ENCODE data around the gene KCNG1. TPM values are rescaled to one million over a fixed set of nuclear protein-coding genes. Genes with fewer than 3 reads are reported as not detected.

KCNG1 gene
- total and polyA plus RNA-seq, 2 of the 13 experiments (the other 11 are each of a cell fraction or from before 2014, with no cell fraction given): not detected

- TF ChIP-seq HNF1A (IDR thresholded peaks at IDR 0.05; ENCODE audit: low read depth): no peak
- TF ChIP-seq HNF1A (CRISPR knock-in tag; IDR thresholded peaks at IDR 0.05; ENCODE audit: borderline replicate concordance): peak; percentile 33; the same call in 1 of the 2 replicates
- TF ChIP-seq ZNF549 (CRISPR knock-in tag; IDR thresholded peaks at IDR 0.05): no peak
- TF ChIP-seq ZNF180 (CRISPR knock-in tag; IDR thresholded peaks at IDR 0.05; ENCODE audit: borderline replicate concordance, low read depth): 0 out of 2 replicates have a peak, but pooled peaks have one; percentile 37
- no peak for TF ChIP-seq ZNF546 (CRISPR knock-in tag; conservative IDR thresholded peaks at IDR 0.05)
- no peak for TF ChIP-seq SOX6 (IDR thresholded peaks at IDR 0.05)
- no peak for TF ChIP-seq SOX6 (CRISPR knock-in tag; IDR thresholded peaks at IDR 0.05)
- 0 out of 2 replicates have a peak, but pooled peaks have one; percentile 13 for TF ChIP-seq EEA1 (CRISPR knock-in tag; IDR thresholded peaks at IDR 0.05; ENCODE audit: borderline replicate concordance)
- no peak for TF ChIP-seq ZNF251 (CRISPR knock-in tag; IDR thresholded peaks at IDR 0.05)
- no peak for TF ChIP-seq ZNF841 (CRISPR knock-in tag; IDR thresholded peaks at IDR 0.05; ENCODE audit: borderline replicate concordance)
- TF ChIP-seq ETV6 (CRISPR knock-in tag; conservative IDR thresholded peaks at IDR 0.05): peak; percentile 86
- peak; percentile 39 for TF ChIP-seq RNF2 (conservative IDR thresholded peaks at IDR 0.05; ENCODE audit: low read depth)
- TF ChIP-seq ZNF766 (CRISPR knock-in tag; IDR thresholded peaks at IDR 0.05; ENCODE audit: borderline replicate concordance): peak; percentile 83; the same call in 1 of the 2 replicates
- TF ChIP-seq SP140L (CRISPR knock-in tag; IDR thresholded peaks at IDR 0.05; ENCODE audit: borderline replicate concordance): peak; percentile 60; the same call in 1 of the 2 replicates
- peak; percentile 93; the same call in 1 of the 2 replicates for TF ChIP-seq ATF7 (IDR thresholded peaks at IDR 0.05)
- TF ChIP-seq ATF7 (CRISPR knock-in tag; IDR thresholded peaks at IDR 0.05): no peak
- 0 out of 2 replicates have a peak, but pooled peaks have one; percentile 41 for TF ChIP-seq POGK (CRISPR knock-in tag; conservative IDR thresholded peaks at IDR 0.05)
- TF ChIP-seq MNT (IDR thresholded peaks at IDR 0.05): no peak
- TF ChIP-seq TEAD2 (CRISPR knock-in tag; IDR thresholded peaks at IDR 0.05): no peak
- TF ChIP-seq AGO1 (IDR thresholded peaks at IDR 0.05; ENCODE audit: low read depth, low read length, poor library complexity, severe bottlenecking): peak; percentile 25
- peak; percentile 66 for TF ChIP-seq MED8 (CRISPR knock-in tag; IDR thresholded peaks at IDR 0.05; ENCODE audit: insufficient replicate concordance)
- no peak for TF ChIP-seq HNRNPH1 (optimal IDR thresholded peaks at IDR 0.05; ENCODE audit: low read depth, low read length)
- peak; percentile 72 for TF ChIP-seq SRY (CRISPR knock-in tag; IDR thresholded peaks at IDR 0.05)
- TF ChIP-seq ZNF30 (CRISPR knock-in tag; IDR thresholded peaks at IDR 0.05): peak; percentile 84; the same call in 1 of the 2 replicates
Observed at GRCh38 chr20:50957798-50958614, 64.9 kb downstream of the KCNG1 start, which contains the start of gene DPM1 (continued).
